Activated CD8-positive, alpha-beta T cell treated with anti-CD3 and anti-CD28 coated beads, Interleukin-2, amount 10 ng/mL, durations not matched to agents 7 days and 5 days (primary cell): Measurements from ENCODE around the gene ARHGAP26. TPM values are rescaled to one million over a fixed set of nuclear protein-coding genes. Genes with fewer than 3 reads are reported as not detected.

ENCODE experiments used
- ATAC-seq: fragments of 150-1000 bp; cut with Tn5 transposase; one replicate; pipeline ENCODE4 v1.10.0; 2021; ENCODE audit warnings: moderate library complexity
- CTCF ChIA-PET: fragments of 350-600 bp; sonication (Branson Sonifier 250); formaldehyde crosslinking; loops from one replicate; lab custom pipeline; 2021; ENCODE audit warnings: antibody characterized with exemption; lab: Charles Lee
- POLR2A ChIA-PET: fragments of 350-600 bp; sonication (Branson Sonifier 250); formaldehyde crosslinking; loops from one replicate; lab custom pipeline; 2021; ENCODE audit warnings: antibody characterized with exemption; lab: Charles Lee
- DNase-seq: peaks from one replicate; pipeline ENCODE4 v3.0.0-alpha.2; 2020
- H3K27ac Mint-ChIP-seq: one replicate; pipeline ENCODE4 v1.8.0; 2021; ENCODE audit warnings: mild to moderate bottlenecking, mixed read lengths
- H3K27me3 Mint-ChIP-seq: one replicate; pipeline ENCODE4 v1.8.0; 2021; ENCODE audit warnings: low read depth, mixed read lengths
- H3K36me3 Mint-ChIP-seq: one replicate; pipeline ENCODE4 v1.8.0; 2021; ENCODE audit warnings: low read depth, mixed read lengths
- H3K4me1 Mint-ChIP-seq: one replicate; pipeline ENCODE4 v1.8.0; 2021; ENCODE audit warnings: low read depth, mixed read lengths
- H3K4me3 Mint-ChIP-seq: one replicate; pipeline ENCODE4 v1.8.0; 2021; ENCODE audit warnings: mild to moderate bottlenecking, mixed read lengths
- H3K9me3 Mint-ChIP-seq: one replicate; pipeline ENCODE4 v1.8.0; 2022; ENCODE audit warnings: mixed read lengths; ENCODE audit not compliant: insufficient read depth
- total RNA-seq, 2 experiments: library from RNA; stranded (reverse); gene quantifications; one replicate each; pipeline ENCODE4 v1.2.3, GENCODE V29; 2021

The ARHGAP26 gene
- total RNA-seq, 2 experiments from 2014 or later, result 25.4 to 30.3 TPM

- H3K27ac Mint-ChIP-seq, result no peak overlapping the region
- H3K27me3 Mint-ChIP-seq, result no peaks in the 10 kb centered on the region
- no peaks in the 10 kb centered on the region for H3K9me3 Mint-ChIP-seq
- DNase-seq (no peak), ATAC-seq (no peak)
- ChIA-PET POLR2A (no interaction called here), CTCF (interaction anchor here (0.7 to 4.0 kb wide), 4 partner anchors 15 to 163 kb away, joined by 3 to 14 read pairs (median 4); no protein-coding TSS in a partner anchor)
- no peaks in the 10 kb centered on the region for H3K4me1 Mint-ChIP-seq
- H3K36me3 Mint-ChIP-seq, result peaks cover 22% of the 10 kb centered on the region
- H3K4me3 Mint-ChIP-seq, result no peak overlapping the region
Measured at GRCh38 chr5:142911775-142912174, 141.6 kb downstream of the ARHGAP26 start.

- Mint-ChIP-seq H3K4me1 (no peaks in the 10 kb centered on the region), H3K4me3 (no peak overlapping the region), H3K9me3 (no peaks in the 10 kb centered on the region), H3K27me3 (no peaks in the 10 kb centered on the region), H3K36me3 (peaks cover 14% of the 10 kb centered on the region), H3K27ac (no peak overlapping the region)
- POLR2A ChIA-PET, result no interaction called here
- ATAC-seq (no peak), DNase-seq (no peak)
- CTCF ChIA-PET, result interaction anchor here (0.9 to 4.0 kb wide), 8 partner anchors 12 to 491 kb away, joined by 3 to 20 read pairs (median 4); no protein-coding TSS in a partner anchor
Measured at GRCh38 chr5:142913728-142914338, 143.7 kb downstream of the ARHGAP26 start.

GRCh38 chr5:142915038-142915437 lies 144.9 kb downstream of the ARHGAP26 start:
- no peak for ATAC-seq
- no peak for DNase-seq
- no peaks in the 10 kb centered on the region for H3K4me1 Mint-ChIP-seq
- H3K9me3 Mint-ChIP-seq, result no peaks in the 10 kb centered on the region
- peaks cover 17% of the 10 kb centered on the region for H3K36me3 Mint-ChIP-seq
- H3K27ac Mint-ChIP-seq, result no peak overlapping the region
- no peaks in the 10 kb centered on the region for H3K27me3 Mint-ChIP-seq
- CTCF ChIA-PET, result interaction anchor here (0.7 to 3.0 kb wide), 7 partner anchors 9 to 900 kb away, joined by 3 to 20 read pairs (median 6); no protein-coding TSS in a partner anchor
- POLR2A ChIA-PET, result no interaction called here
- H3K4me3 Mint-ChIP-seq, result no peak overlapping the region

- Mint-ChIP-seq H3K36me3 (peaks cover 17% of the 10 kb centered on the region), H3K27me3 (no peaks in the 10 kb centered on the region), H3K4me3 (no peak overlapping the region), H3K27ac (no peak overlapping the region), H3K9me3 (no peaks in the 10 kb centered on the region), H3K4me1 (no peaks in the 10 kb centered on the region)
- DNase-seq (peak; percentile 27), ATAC-seq (no peak)
- ChIA-PET CTCF (interaction anchor here (0.8 to 3.0 kb wide), 7 partner anchors 27 to 203 kb away, joined by 3 to 14 read pairs (median 6); no protein-coding TSS in a partner anchor), POLR2A (interaction anchor here (0.6 kb wide), 1 partner anchor 43 kb away, joined by 3 read pairs; no protein-coding TSS in a partner anchor)
Measured at GRCh38 chr5:142915813-142916424, 145.7 kb downstream of the ARHGAP26 start.

- POLR2A ChIA-PET, result no interaction called here
- CTCF ChIA-PET, result interaction anchor here (1.3 to 7.9 kb wide), 2 partner anchors 9 to 84 kb away, joined by 5 to 52 read pairs; no protein-coding TSS in a partner anchor
- peaks cover 7% of the 10 kb centered on the region for H3K36me3 Mint-ChIP-seq
- H3K4me1 Mint-ChIP-seq, result peaks cover 16% of the 10 kb centered on the region
- H3K27me3 Mint-ChIP-seq, result no peaks in the 10 kb centered on the region
- H3K27ac Mint-ChIP-seq, result no peak overlapping the region
- no peak overlapping the region for H3K4me3 Mint-ChIP-seq
- H3K9me3 Mint-ChIP-seq, result no peaks in the 10 kb centered on the region
- ATAC-seq, result no peak
- DNase-seq, result no peak
Measured at GRCh38 chr5:142918959-142919635, 148.9 kb downstream of the ARHGAP26 start.

DNA sequence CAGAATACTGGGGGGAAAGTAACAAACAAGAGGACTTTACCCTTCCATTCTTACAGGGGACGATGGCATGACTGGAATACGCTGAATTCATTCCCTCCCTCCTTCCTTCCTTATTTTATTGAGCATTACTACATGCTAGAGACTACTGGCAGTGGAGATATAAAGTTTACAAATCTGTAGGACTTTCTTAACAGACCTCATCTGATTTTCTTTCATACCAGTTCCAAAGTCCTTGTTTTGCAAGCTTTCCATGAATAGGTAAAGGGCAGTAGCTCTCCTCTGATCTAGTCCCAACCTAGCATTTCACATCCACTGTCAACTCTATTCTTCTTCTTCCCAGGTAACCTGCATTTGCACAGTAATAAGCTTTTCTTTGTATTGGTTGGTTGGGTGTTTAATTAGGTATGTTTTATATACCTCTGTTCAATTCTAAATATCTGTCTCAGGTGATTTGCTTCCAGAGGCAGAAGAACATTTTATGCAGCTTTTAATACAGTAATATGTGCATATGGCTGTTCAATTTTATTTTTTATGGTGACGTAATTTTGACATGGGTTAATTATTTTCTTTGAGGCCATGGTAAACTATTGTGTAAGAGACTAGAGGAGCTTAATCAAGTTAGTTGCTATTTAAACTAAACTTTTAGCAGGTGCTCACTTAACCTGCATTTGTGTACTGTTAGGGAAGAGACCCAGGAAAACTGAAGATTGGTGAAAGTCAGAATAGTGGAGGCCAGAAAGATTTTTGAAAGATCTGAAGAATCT lies 150.9 kb downstream of the ARHGAP26 start:
- peaks cover 18% of the 10 kb centered on the region for H3K36me3 Mint-ChIP-seq
- DNase-seq (no peak), ATAC-seq (no peak)
- no peaks in the 10 kb centered on the region for H3K9me3 Mint-ChIP-seq
- no peak overlapping the region for H3K4me3 Mint-ChIP-seq
- H3K27ac Mint-ChIP-seq, result no peak overlapping the region
- ChIA-PET CTCF (interaction anchor here (0.8 to 7.9 kb wide), 12 partner anchors 12 to 904 kb away, joined by 3 to 52 read pairs (median 6); no protein-coding TSS in a partner anchor), POLR2A (no interaction called here)
- H3K27me3 Mint-ChIP-seq, result no peaks in the 10 kb centered on the region
- peaks cover 35% of the 10 kb centered on the region for H3K4me1 Mint-ChIP-seq

DNA sequence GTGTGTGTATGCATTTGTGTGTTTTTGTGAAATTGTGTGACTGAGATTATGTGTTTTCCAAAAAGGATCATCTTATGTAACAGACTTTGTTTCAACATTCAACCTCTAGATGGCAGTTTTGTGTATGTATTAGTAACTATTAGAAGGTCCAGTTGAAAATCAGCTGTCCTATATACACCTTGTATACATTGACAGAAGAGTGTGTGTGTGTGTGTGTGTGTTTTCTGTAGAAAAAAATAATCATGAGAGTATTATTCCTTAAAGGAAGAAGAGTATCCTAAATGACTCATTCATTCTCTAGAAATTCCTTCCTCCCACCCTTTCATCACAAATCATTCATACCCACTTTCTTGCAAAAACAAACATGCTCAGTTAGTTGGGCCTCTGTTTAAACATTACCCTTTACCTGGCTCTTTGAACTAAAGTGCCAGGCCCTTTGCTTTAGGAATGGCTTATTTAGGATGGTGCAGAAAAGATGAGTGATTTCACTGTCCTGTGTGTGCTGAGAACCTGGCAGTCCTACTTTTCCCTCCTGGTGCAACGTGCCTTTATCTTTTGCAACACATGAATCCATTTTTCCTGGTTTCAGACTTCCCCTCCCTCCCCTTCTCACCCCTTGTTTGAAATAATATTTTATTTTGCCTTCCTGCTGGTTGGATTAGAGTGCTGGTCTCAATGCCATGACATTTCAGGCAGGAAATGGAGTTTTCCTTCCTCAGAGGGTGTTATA lies 152.2 kb downstream of the ARHGAP26 start:
- Mint-ChIP-seq H3K36me3 (peaks cover 18% of the 10 kb centered on the region), H3K4me3 (no peak overlapping the region), H3K27me3 (no peaks in the 10 kb centered on the region), H3K4me1 (peaks cover 41% of the 10 kb centered on the region), H3K27ac (no peak overlapping the region), H3K9me3 (no peaks in the 10 kb centered on the region)
- ChIA-PET POLR2A (no interaction called here), CTCF (interaction anchor here (0.7 to 7.9 kb wide), 16 partner anchors 11 to 902 kb away, joined by 3 to 52 read pairs (median 4); no protein-coding TSS in a partner anchor)
- DNase-seq, result no peak
- ATAC-seq, result no peak

DNA sequence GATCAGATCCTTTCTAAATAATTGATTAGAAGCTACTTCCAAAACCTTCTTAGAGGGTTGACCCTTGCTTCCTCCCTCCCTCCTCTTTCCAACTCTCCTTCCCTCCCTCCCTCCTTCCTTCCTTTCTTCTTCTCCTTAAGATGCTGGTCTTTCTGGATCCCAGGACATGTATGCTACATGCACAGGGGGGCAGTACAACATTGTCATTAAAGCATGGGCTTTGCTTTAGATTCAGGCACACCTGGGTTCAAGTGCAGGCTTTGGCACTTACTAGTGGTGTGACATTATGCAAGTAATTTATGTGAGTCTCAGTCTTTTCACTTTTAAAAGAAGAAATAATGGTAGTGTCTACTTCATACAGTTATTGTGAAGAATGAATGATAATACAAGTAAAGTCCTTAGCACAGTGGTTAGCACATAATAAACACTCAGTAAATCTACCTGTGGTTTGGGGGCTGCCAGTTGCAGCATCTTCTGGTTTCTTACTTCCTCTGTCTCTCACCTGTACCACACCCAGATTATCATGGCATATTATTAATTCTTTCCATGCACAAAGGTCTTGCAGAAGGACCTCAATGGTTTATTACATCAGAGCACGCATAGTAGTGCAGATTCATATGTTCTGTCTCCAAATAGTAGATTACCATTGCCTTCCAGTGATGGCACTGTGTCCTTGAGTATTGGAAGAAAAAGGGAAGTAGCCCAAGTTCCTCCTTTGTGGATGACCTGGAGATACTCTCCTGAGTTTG lies 154.1 kb downstream of the ARHGAP26 start:
- ATAC-seq (peak; percentile 49), DNase-seq (peak; percentile 26)
- H3K27me3 Mint-ChIP-seq, result no peaks in the 10 kb centered on the region
- peaks cover 18% of the 10 kb centered on the region for H3K36me3 Mint-ChIP-seq
- no peak overlapping the region for H3K4me3 Mint-ChIP-seq
- H3K4me1 Mint-ChIP-seq, result peaks cover 47% of the 10 kb centered on the region
- no peaks in the 10 kb centered on the region for H3K9me3 Mint-ChIP-seq
- peak overlapping the region; percentile 15 for H3K27ac Mint-ChIP-seq
- POLR2A ChIA-PET, result interaction anchor here (0.6 kb wide), 1 partner anchor 480 kb away, joined by 3 read pairs; no protein-coding TSS in a partner anchor
- CTCF ChIA-PET, result interaction anchor here (1.1 to 7.9 kb wide), 9 partner anchors 9 to 902 kb away, joined by 3 to 52 read pairs (median 5); partner anchors contain the start of gene NR3C1

DNA sequence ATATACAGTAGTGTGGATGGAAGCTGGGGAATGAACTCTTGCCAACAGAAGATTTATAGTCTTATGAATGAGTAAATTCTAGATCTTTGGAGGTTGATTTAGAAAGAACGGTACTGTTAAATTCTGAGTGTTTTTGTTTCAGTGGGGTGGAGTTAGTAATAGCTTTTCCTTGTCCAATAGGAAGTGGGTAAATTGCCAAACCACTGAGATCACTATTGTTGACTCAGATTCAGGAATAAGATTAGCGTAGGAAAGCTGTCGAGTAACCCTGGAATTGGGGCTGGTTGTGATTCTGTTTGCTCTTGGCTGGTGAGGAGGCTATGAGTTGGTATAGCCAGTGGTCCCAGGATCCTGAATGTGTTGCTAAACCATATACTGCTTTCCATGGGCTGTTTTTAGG lies 155.6 kb downstream of the ARHGAP26 start:
- ATAC-seq (no peak), DNase-seq (no peak)
- Mint-ChIP-seq H3K4me3 (no peak overlapping the region), H3K27ac (peak overlapping the region; percentile 35), H3K27me3 (no peaks in the 10 kb centered on the region), H3K9me3 (no peaks in the 10 kb centered on the region), H3K4me1 (peaks cover 62% of the 10 kb centered on the region), H3K36me3 (peaks cover 25% of the 10 kb centered on the region)
- ChIA-PET CTCF (interaction anchor here (0.7 to 7.9 kb wide), 10 partner anchors 12 to 452 kb away, joined by 3 to 52 read pairs (median 4); no protein-coding TSS in a partner anchor), POLR2A (no interaction called here)

DNA sequence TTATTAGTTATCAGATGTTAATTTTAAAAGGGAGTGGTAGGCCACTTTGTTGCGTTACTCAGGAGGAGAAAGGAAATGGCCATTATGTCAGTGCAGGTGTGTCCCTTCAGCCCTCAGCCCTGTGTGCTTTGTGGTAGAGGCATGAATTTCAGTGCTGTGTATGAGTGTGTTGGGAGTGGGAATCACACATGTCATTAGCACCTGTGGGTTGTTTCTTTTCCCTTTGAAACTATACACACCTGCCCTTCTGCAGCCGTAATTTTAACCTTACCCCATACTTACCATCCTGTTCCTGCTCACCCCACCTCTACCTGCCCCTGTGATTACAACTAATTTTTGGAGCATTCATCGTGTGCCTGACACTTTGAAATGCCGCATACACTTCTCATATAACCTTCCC lies 156.4 kb downstream of the ARHGAP26 start:
- Mint-ChIP-seq H3K4me1 (peaks cover 63% of the 10 kb centered on the region), H3K36me3 (peaks cover 30% of the 10 kb centered on the region), H3K27ac (no peak overlapping the region), H3K9me3 (no peaks in the 10 kb centered on the region), H3K27me3 (no peaks in the 10 kb centered on the region), H3K4me3 (no peak overlapping the region)
- ATAC-seq, result no peak
- no peak for DNase-seq
- POLR2A ChIA-PET, result no interaction called here
- CTCF ChIA-PET, result interaction anchor here (1.0 to 7.9 kb wide), 7 partner anchors 13 to 213 kb away, joined by 3 to 52 read pairs (median 5); no protein-coding TSS in a partner anchor
